ENCODE data around the gene LRMDA.

Gene LRMDA

DNA sequence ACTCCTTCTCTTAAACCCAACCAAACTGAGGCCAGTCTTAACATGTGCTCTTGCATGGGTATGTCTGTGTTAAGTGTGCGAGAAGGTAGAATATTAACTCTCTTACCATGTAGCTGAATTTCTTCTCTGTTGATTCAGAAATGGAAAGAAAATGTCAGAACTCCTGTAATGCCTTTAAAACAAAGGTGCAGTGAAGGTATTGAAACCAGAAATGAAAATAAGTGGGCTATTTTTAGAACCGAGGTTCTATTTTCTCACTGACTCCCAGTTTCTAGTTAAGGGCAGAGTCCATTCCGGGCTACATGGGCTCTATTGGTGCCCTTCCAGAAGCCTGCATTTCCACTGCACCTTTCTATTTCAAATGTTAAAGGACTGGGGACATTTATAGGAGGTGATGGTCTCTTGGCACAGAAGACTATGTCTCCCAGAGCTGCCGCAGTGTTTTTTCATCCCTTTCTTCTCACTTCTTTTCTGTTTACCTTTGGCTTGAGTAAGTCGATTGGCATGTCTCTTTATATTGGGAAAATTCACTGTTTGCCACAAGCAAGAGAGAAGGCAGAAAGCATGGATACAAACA lies 174.9 kb downstream of the LRMDA start:
- no peak overlapping the region for H3K4me3 ChIP-seq (ENCODE audit: low read depth, low read length)
- DNase-seq (ENCODE audit: low read depth), result no peak
- TF ChIP-seq, protein P1, sequence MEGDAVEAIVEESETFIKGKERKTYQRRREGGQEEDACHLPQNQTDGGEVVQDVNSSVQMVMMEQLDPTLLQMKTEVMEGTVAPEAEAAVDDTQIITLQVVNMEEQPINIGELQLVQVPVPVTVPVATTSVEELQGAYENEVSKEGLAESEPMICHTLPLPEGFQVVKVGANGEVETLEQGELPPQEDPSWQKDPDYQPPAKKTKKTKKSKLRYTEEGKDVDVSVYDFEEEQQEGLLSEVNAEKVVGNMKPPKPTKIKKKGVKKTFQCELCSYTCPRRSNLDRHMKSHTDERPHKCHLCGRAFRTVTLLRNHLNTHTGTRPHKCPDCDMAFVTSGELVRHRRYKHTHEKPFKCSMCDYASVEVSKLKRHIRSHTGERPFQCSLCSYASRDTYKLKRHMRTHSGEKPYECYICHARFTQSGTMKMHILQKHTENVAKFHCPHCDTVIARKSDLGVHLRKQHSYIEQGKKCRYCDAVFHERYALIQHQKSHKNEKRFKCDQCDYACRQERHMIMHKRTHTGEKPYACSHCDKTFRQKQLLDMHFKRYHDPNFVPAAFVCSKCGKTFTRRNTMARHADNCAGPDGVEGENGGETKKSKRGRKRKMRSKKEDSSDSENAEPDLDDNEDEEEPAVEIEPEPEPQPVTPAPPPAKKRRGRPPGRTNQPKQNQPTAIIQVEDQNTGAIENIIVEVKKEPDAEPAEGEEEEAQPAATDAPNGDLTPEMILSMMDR (IDR thresholded peaks at IDR 0.05; ENCODE audit: control insufficient read depth, extremely low read depth, insufficient read depth), result no peak

DNA sequence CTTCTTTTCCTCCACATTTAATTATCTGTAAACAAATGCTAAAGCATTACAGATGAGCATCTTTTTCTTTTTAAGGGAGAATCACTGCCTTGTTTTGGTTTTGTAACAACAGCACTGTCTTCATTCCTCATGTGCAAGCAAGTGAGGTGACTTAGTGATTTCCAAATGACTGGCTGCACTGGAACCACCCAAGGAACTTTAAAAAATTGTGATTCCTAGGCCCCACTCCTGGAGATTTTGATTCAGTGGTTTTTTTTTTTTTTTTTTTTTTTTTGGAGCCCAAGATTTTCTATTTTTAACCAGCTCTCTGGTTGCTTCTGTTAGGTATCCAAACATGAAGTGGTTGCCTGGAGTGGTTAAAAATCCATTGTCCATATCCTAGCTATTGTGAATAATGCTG lies 176.2 kb downstream of the LRMDA start:
- TF ChIP-seq, protein P1 (IDR thresholded peaks at IDR 0.05; ENCODE audit: control insufficient read depth, extremely low read depth, insufficient read depth), result no peak
- no peak for DNase-seq (ENCODE audit: low read depth)
- H3K4me3 ChIP-seq (ENCODE audit: low read depth, low read length), result no peak overlapping the region

GRCh38 chr10:75610183-75610582 lies 178.8 kb downstream of the LRMDA start:
- DNase-seq (ENCODE audit: low read depth), result no peak
- TF ChIP-seq, protein P1 (IDR thresholded peaks at IDR 0.05; ENCODE audit: control insufficient read depth, extremely low read depth, insufficient read depth), result no peak
- H3K4me3 ChIP-seq (ENCODE audit: low read depth, low read length), result no peak overlapping the region

DNA sequence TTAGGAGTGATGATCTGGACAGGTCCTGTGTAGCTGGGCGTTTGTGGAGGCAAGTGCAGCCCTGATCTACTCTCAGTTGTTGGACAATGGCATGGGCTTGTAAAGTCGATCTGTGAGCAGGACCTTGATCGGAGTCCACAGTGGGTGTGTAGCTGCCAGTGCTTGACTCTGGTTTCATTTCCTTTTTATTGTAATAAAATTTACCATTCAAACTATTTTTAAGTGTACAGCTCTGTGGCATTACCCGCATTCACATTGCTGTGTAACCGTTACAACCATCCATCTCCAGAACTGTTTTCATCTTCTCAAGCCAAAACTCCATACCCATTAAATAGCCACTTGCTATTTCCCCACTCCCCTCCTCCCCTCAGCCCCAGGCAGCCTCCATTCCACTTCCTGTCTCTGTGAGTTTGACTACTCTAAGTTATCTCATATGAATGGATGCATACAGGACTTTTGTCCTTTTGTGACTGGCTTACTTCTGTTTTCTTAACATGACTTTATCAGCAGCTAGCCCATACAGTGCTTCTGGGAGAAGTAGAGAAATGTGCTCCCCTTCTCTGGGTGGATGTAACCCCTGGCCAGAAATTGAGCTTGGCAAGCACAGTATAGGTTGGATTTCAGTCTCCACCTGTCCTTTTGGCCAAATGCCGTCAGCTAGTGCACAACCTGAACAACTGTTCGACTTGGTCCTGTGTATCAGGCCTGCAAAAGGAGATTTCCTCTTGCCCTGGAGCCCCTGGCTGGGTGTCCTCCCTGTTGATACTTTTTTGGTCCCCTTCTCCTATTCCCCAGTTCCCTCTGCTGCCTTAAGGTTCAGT lies 180.0 kb downstream of the LRMDA start:
- DNase-seq (ENCODE audit: low read depth), result no peak
- H3K4me3 ChIP-seq (ENCODE audit: low read depth, low read length), result no peak overlapping the region
- TF ChIP-seq, protein P1 (IDR thresholded peaks at IDR 0.05; ENCODE audit: control insufficient read depth, extremely low read depth, insufficient read depth), result no peak

- no peak overlapping the region for H3K4me3 ChIP-seq (ENCODE audit: low read depth, low read length)
- no peak for DNase-seq (ENCODE audit: low read depth)
- TF ChIP-seq, protein P1 (IDR thresholded peaks at IDR 0.05; ENCODE audit: control insufficient read depth, extremely low read depth, insufficient read depth), result no peak
Observed at GRCh38 chr10:75611993-75612372, 180.6 kb downstream of the LRMDA start.

DNA sequence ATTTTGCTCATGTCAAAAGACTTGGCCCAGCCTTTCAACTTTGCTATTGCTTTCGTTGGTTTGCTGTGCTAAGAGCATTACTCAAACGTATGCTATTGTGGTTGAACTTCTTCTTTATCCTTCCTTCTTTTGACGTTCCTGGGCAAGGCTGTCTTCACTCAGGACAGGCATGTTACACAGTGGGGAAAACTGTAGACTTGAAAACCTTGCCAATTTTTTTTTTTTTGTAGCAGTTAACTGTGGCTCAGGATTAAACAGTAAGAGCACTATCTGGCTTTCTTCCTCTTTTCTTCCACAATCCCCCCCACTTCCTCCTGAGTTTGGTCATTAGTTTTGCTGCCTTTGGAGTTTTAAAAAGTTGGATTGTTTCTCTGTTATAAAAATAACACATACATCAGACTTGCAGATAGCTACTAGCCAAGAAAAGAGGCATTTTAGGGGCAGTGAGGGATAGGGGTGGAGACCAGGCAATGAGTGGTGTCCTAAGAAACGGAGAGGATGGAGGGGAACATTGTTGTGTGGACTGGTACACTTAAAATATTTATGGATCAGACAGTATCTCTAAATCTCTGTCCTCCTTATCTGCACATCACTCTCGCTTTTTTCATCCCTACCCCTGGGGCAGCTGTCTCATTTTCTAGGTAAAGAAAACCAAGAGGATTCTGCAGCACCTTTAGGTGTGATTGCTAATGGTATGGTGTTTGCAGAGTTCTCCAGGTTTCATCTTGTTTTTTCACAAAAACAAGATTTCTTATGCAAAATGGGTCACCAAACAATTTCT lies 181.7 kb downstream of the LRMDA start:
- no peak for DNase-seq (ENCODE audit: low read depth)
- TF ChIP-seq, protein P1 (IDR thresholded peaks at IDR 0.05; ENCODE audit: control insufficient read depth, extremely low read depth, insufficient read depth), result no peak

More for the DNA sequence above, 181.7 kb downstream of the LRMDA start:
- no peak overlapping the region for H3K4me3 ChIP-seq (ENCODE audit: low read depth, low read length)

Data from LNCaP clone FGC (cell line).